HG03095 (cell line): Measurements from ENCODE around the gene PDS5B.
"Not testable (repeated sequence)": the region's sequence is repeated elsewhere in the genome, so short reads cannot be mapped to it uniquely, and the experiment has no call there.

Experiments used
- ATAC-seq: cut with Tn5 transposase; IDR thresholded peaks from one replicate; pipeline ENCODE4 v1.9.1; 2021; ENCODE audit warnings: moderate library complexity; ENCODE audit not compliant: unreplicated experiment

Gene PDS5B

GRCh38 chr13:32761472-32761871 is 175.2 kb downstream of the PDS5B start:
- no peak for ATAC-seq

GRCh38 chr13:32779119-32779518 is 192.9 kb downstream of the PDS5B start:
- no peak for ATAC-seq

- no peak for ATAC-seq
Measured at GRCh38 chr13:32781906-32782305, 195.7 kb downstream of the PDS5B start.

GRCh38 chr13:32783067-32783466 is 196.8 kb downstream of the PDS5B start:
- ATAC-seq, result no peak

- ATAC-seq, result no peak
Measured at GRCh38 chr13:32790731-32791130, 204.5 kb downstream of the PDS5B start.

- ATAC-seq, result peak; percentile 78
Measured at GRCh38 chr13:32791545-32792172, 205.4 kb downstream of the PDS5B start.

- no peak for ATAC-seq
Measured at GRCh38 chr13:32796754-32797153, 210.5 kb downstream of the PDS5B start.

- ATAC-seq, result no peak
Measured at GRCh38 chr13:32802159-32802558, 215.9 kb downstream of the PDS5B start.

GRCh38 chr13:32804673-32805230 is 218.5 kb downstream of the PDS5B start:
- no peak for ATAC-seq

- peak; percentile 87 for ATAC-seq
Measured at GRCh38 chr13:32811297-32811800, 225.1 kb downstream of the PDS5B start.

- ATAC-seq, result no peak
Measured at GRCh38 chr13:32821149-32821688, 235.0 kb downstream of the PDS5B start.

- no peak for ATAC-seq
Measured at GRCh38 chr13:32822771-32823170, 236.5 kb downstream of the PDS5B start.

- no peak for ATAC-seq
Measured at GRCh38 chr13:32823597-32823996, 237.3 kb downstream of the PDS5B start.

GRCh38 chr13:32824061-32824460 is 237.8 kb downstream of the PDS5B start:
- ATAC-seq, result no peak

GRCh38 chr13:32824675-32825074 is 238.4 kb downstream of the PDS5B start:
- no peak for ATAC-seq

- no peak for ATAC-seq
Measured at GRCh38 chr13:32825481-32825880, 239.2 kb downstream of the PDS5B start.

GRCh38 chr13:32826372-32826771 is 240.1 kb downstream of the PDS5B start:
- ATAC-seq, result not testable (repeated sequence)
